GM23338 (cell line): ENCODE data around the gene JAM2. TPM values are rescaled to one million over a fixed set of nuclear protein-coding genes. Genes with fewer than 3 reads are reported as not detected.

Source experiments
- ATAC-seq: fragments of 200-7000 bp; cut with Tn5 transposase; 3 replicates; pipeline ENCODE4 v1.9.1; 2020
- DNase-seq: peaks from one replicate; pipeline ENCODE4 v3.0.0-alpha.2; 2015; ENCODE audit warnings: low spot score
- H2AFZ ChIP-seq: fragments of 200-600 bp; sonication (generic); 2 replicates; pipeline ENCODE4 v1.8.0; 2016; ENCODE audit warnings: antibody characterized with exemption, mild to moderate bottlenecking, moderate library complexity
- H3F3A ChIP-seq: fragments of 200-600 bp; sonication (generic); replicated peaks from 2 replicates; pipeline ENCODE4 v1.8.0; 2017; ENCODE audit warnings: antibody characterized with exemption, mixed run types, low read depth
- H3K27ac ChIP-seq: fragments of 200-600 bp; sonication (generic); 2 replicates; pipeline ENCODE4 v1.6.1; 2016; ENCODE audit warnings: low read depth
- H3K27me3 ChIP-seq: fragments of 200-600 bp; sonication (generic); 2 replicates; pipeline ENCODE4 v1.8.0; 2016; ENCODE audit warnings: mild to moderate bottlenecking, mixed run types, moderate library complexity; ENCODE audit not compliant: insufficient read depth
- H3K36me3 ChIP-seq: fragments of 200-600 bp; sonication (generic); 2 replicates; pipeline ENCODE4 v1.8.0; 2016; ENCODE audit warnings: mild to moderate bottlenecking; ENCODE audit not compliant: insufficient read depth
- H3K4me1 ChIP-seq: fragments of 200-600 bp; sonication (generic); 2 replicates; pipeline ENCODE4 v1.8.0; 2016; ENCODE audit warnings: mild to moderate bottlenecking, moderate library complexity; ENCODE audit not compliant: insufficient read depth
- H3K4me2 ChIP-seq: fragments of 200-600 bp; sonication (generic); 2 replicates; pipeline ENCODE4 v1.7.1; 2017; ENCODE audit warnings: mixed run types
- H3K4me3 ChIP-seq: fragments of 200-600 bp; sonication (generic); 2 replicates; pipeline ENCODE4 v1.6.1; 2016; ENCODE audit warnings: mixed run types
- H3K79me2 ChIP-seq: fragments of 200-600 bp; sonication (generic); replicated peaks from 2 replicates; pipeline ENCODE4 v1.8.0; 2017; ENCODE audit warnings: mild to moderate bottlenecking; ENCODE audit not compliant: insufficient read depth
- H3K9me2 ChIP-seq: fragments of 200-600 bp; sonication (generic); 2 replicates; pipeline ENCODE4 v1.8.0; 2017; ENCODE audit not compliant: insufficient read depth
- H4K20me1 ChIP-seq: fragments of 200-600 bp; sonication (generic); replicated peaks from 2 replicates; pipeline ENCODE4 v1.8.0; 2017; ENCODE audit warnings: mild to moderate bottlenecking; ENCODE audit not compliant: insufficient read depth
- H3K27ac Mint-ChIP-seq: 2 replicates; pipeline ENCODE4 v1.8.0; 2020; ENCODE audit warnings: inconsistent platforms, mild to moderate bottlenecking, moderate library complexity, mixed read lengths
- H3K27me3 Mint-ChIP-seq: 3 replicates; pipeline ENCODE4 v1.8.0; 2022; ENCODE audit warnings: low read depth, mild to moderate bottlenecking, moderate library complexity, mixed read lengths, inconsistent platforms; ENCODE audit not compliant: insufficient read depth, poor library complexity
- H3K36me3 Mint-ChIP-seq: 3 replicates; pipeline ENCODE4 v1.8.0; 2021; ENCODE audit warnings: low read depth, mild to moderate bottlenecking, inconsistent platforms, moderate library complexity, mixed read lengths
- H3K4me1 Mint-ChIP-seq: 3 replicates; pipeline ENCODE4 v1.8.0; 2020; ENCODE audit warnings: mild to moderate bottlenecking, inconsistent platforms, mixed read lengths
- H3K4me3 Mint-ChIP-seq: 3 replicates; pipeline ENCODE4 v1.8.0; 2021; ENCODE audit warnings: moderate library complexity, mild to moderate bottlenecking, inconsistent platforms, mixed read lengths
- H3K9me3 Mint-ChIP-seq: 3 replicates; pipeline ENCODE4 v1.8.0; 2020; ENCODE audit warnings: moderate library complexity, mild to moderate bottlenecking, inconsistent platforms, mixed read lengths
- CREB1 ChIP-seq: fragments of 250-450 bp; sonication (Bioruptor Pico); IDR thresholded peaks from 2 replicates; pipeline ENCODE4 v1.5.0; 2020; ENCODE audit warnings: low read depth, mild to moderate bottlenecking, moderate library complexity
- ETS1 ChIP-seq: IDR thresholded peaks from 2 replicates; pipeline ENCODE4 v1.6.1; 2016; ENCODE audit warnings: antibody characterized with exemption
- EZH2 ChIP-seq: fragments of 200-600 bp; sonication (generic); IDR thresholded peaks from one replicate; pipeline ENCODE4 v1.8.0; 2017; ENCODE audit warnings: antibody characterized with exemption, mild to moderate bottlenecking, low read depth; ENCODE audit not compliant: unreplicated experiment
- JUNB ChIP-seq: IDR thresholded peaks from one replicate; pipeline ENCODE4 v1.6.1; 2016; ENCODE audit warnings: antibody characterized with exemption; ENCODE audit not compliant: unreplicated experiment
- ZNF331 ChIP-seq: fragments of 250-450 bp; sonication (Bioruptor Pico); IDR thresholded peaks from 2 replicates; pipeline ENCODE4 v1.5.0; 2020; ENCODE audit warnings: low read depth, mild to moderate bottlenecking, moderate library complexity
- ZNF462 ChIP-seq: fragments of 250-450 bp; sonication (Bioruptor Pico); IDR thresholded peaks from 2 replicates; pipeline ENCODE4 v1.5.0; 2020; ENCODE audit warnings: mild to moderate bottlenecking, moderate library complexity
- polyA plus RNA-seq: library from polyadenylated mRNA; unstranded; fragments of >200 nt; fragmentation: Nextera tagmentation; extraction: Ambion mirVana; gene quantifications from 2 replicates; pipeline ENCODE4 v1.2.1, GENCODE V29; 2016
- total RNA-seq: library from RNA; depleted of rRNA; stranded (reverse); fragments of >200 nt; shearing (Covaris generic); gene quantifications from 2 replicates; pipeline ENCODE4 v1.2.3, GENCODE V29; 2014

Gene JAM2
- total and polyA plus RNA-seq, 2 experiments from 2014 or later = 4.9 to 14.6 TPM

DNA sequence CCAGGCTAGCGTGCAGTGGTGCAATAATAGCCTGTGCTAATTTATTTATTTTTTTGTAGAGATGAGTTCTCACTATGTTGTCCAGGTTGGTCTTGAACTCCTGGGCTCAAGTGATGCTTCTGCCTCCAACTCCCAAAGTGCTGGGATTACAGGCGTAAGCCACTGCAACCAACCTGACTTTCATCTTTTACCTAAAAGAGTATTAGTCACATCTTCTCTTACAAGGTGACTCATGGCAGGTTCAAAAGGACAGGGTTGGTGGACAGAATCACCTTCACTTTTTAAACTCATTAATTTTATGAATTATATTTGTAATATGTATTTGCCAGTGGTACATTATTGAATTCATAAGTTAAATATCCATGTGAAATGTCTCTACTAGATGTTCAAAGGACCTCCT is 18.1 kb downstream of the JAM2 start:
- DNase-seq (no peak), ATAC-seq (no peak)
- Histone ChIP-seq H3K4me3 (no peak overlapping the region), H3K9me2 (no peaks in the 10 kb centered on the region), H3K27ac (no peak overlapping the region), H3K4me2 (no peak overlapping the region), H3F3A (no peaks in the 10 kb centered on the region), H3K27me3 (no peaks in the 10 kb centered on the region), H3K36me3 (no peaks in the 10 kb centered on the region), H3K4me1 (peaks cover 4% of the 10 kb centered on the region; the same call in 1 of the 2 replicates), H3K79me2 (no peaks in the 10 kb centered on the region), H4K20me1 (no peaks in the 10 kb centered on the region), H2AFZ (no peak overlapping the region)
- peaks cover 18% of the 10 kb centered on the region for H3K4me1 Mint-ChIP-seq
- no peaks in the 10 kb centered on the region for H3K9me3 Mint-ChIP-seq
- H3K4me3 Mint-ChIP-seq = no peak overlapping the region
- H3K27me3 Mint-ChIP-seq = no peaks in the 10 kb centered on the region
- no peak for TF ChIP-seq EZH2
- no peak for TF ChIP-seq ZNF331 (CRISPR knock-in tag)
- TF ChIP-seq JUNB = no peak
- no peak overlapping the region for H3K27ac Mint-ChIP-seq
- no peaks in the 10 kb centered on the region; the same call in 2 of the 3 replicates for H3K36me3 Mint-ChIP-seq

DNA sequence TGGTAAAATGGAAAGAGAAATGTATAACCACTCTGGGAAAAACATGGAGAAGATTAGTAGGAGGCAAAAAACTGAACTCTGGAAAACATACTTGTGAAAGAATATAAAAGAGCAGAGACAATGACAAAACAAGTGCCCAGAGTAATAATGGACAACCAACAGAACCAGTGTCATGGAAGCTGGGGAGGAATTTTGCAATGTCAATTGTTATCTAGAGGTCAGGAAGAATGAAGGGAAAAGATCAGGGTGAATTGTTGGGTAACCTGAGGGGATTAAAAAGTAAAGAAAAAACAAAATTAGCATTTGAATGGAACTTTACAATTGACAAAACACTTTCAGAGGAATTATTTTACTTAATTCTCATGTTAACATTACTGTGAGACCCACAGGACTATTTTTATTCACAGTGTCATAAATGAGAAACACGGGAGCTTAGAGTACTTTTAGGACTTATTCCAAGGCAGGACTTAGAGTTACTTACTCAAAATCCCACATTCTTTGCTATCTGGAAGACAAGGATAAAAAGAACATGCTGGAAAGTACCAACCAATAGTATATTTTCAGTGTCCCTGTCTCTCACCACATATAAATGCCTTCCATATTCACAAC is 19.5 kb downstream of the JAM2 start:
- Histone ChIP-seq H3K36me3 (no peaks in the 10 kb centered on the region), H3K4me3 (no peak overlapping the region), H3K4me2 (peak overlapping the region; percentile 6), H3K9me2 (no peaks in the 10 kb centered on the region), H3K27ac (peak overlapping the region; percentile 7; the same call in 1 of the 2 replicates), H3K79me2 (no peaks in the 10 kb centered on the region), H3K4me1 (peaks cover 4% of the 10 kb centered on the region; the same call in 1 of the 2 replicates), H3F3A (no peaks in the 10 kb centered on the region), H3K27me3 (no peaks in the 10 kb centered on the region), H2AFZ (no peak overlapping the region), H4K20me1 (no peaks in the 10 kb centered on the region)
- DNase-seq (peak; percentile 75), ATAC-seq (peak; percentile 88)
- Mint-ChIP-seq H3K4me1 (peaks cover 18% of the 10 kb centered on the region), H3K27ac (peak overlapping the region; percentile 31; the same call in 1 of the 2 replicates), H3K9me3 (no peaks in the 10 kb centered on the region), H3K27me3 (peaks cover under 1% of the 10 kb centered on the region), H3K36me3 (no peaks in the 10 kb centered on the region; the same call in 2 of the 3 replicates), H3K4me3 (peak overlapping the region; percentile 0; the same call in 1 of the 3 replicates)
- TF ChIP-seq CREB1 (CRISPR knock-in tag) (0 out of 2 replicates have a peak, but pooled peaks have one; percentile 48), ZNF462 (CRISPR knock-in tag) (peak; percentile 56), ETS1 (no peak)
